ENCODE measurements around the gene ATG10.
"Not testable (repeated sequence)": the region's sequence is repeated elsewhere in the genome, so short reads cannot be mapped to it uniquely, and the experiment has no call there.

Gene ATG10

DNA sequence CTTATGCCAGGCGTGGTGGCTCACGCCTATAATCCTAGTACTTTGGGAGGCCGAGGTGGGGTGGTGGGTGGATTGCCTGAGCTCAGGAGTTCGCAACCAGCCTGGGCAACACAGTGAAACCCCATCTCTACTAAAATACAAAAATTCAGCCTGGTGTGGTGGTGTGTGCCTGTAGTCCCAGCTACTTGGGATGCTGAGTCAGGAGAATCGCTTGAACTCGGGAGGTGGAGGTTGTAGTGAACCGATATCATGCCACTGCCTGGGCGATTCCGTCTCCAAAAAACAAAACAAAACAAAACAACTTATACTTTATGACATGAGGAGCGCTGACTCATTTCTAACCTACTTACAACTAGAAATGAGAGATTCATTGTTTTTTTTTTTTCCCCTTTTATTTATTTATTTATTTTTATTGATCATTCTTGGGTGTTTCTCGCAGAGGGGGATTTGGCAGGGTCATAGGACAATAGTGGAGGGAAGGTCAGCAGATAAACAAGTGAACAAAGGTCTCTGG is 10.4 kb downstream of the ATG10 start:
- not testable (repeated sequence) for DNase-seq (ENCODE audit: low read depth, low spot score)

DNA sequence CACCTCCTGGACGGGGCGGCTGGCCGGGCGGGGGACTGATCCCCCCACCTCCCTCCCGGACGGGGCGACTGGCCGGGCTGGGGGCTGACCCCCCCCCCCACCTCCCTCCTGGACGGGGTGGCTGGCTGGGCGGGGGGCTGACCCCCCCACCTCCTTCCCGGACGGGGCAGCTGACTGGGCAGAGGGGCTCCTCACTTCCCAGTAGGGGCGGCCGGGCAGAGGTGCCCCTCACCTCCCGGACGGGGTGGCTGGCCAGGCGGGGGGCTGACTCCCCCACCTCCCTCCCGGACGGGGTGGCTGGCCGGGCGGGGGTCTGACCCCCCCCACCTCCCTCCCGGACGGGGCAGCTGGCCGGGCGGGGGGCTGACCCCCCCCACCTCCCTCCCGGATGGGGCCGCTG is 11.3 kb downstream of the ATG10 start:
- not testable (repeated sequence) for DNase-seq (ENCODE audit: low read depth, low spot score)

DNA sequence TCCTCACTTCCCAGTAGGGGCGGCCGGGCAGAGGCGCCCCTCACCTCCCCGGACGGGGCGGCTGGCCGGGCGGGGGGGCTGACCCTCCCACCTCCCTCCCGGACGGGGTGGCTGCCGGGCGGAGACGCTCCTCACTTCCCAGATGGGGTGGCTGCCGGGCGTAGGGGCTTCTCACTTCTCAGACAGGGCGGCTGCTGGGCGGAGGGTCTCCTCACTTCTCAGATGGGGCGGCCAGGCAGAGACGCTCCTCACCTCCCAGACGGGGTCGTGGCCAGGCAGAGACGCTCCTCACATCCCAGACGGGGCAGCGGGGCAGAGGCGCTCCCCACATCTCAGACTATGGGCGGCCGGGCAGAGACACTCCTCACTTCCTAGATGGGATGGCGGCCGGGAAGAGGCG is 11.7 kb downstream of the ATG10 start:
- DNase-seq (ENCODE audit: low read depth, low spot score) = not testable (repeated sequence)

DNA sequence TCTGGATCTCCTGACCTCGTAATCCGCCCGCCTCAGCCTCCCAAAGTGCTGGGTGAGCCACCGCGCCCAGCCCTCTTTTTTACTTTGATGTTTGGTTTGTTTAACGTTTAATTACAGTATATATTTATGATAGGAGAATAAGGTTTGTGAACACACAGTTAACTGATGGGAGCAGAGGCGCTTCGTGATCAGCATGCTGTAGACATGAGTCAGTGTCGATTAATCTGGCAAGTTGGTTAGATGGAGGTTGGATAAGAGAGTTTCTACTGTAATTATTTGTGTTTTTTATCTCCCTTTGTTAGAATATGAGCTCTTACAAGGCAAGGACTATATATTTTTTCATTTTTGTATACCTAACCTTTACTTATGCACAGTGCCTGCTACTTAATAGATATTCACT is 14.3 kb downstream of the ATG10 start:
- no peak for DNase-seq (ENCODE audit: low read depth, low spot score)

DNA sequence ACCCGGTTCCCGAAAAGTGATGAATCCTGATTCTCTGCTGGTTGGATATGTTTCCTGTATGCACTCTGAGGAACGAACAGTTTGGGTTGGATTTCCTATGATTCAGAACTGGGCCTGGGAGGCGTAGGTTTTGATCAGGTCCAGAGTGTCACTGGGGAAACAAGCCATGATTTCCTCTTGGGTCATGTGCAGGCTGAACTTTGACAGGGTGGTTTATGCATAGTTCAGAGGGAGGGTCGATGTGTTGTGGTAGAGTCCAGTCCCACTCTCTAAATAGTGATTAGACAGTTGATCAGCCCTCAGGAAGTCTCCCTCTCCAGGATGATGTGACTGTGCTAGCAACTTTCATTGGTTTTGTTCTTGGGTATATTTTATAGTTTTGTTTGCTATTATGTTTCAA is 17.4 kb downstream of the ATG10 start:
- no peak for DNase-seq (ENCODE audit: low read depth, low spot score)

DNA sequence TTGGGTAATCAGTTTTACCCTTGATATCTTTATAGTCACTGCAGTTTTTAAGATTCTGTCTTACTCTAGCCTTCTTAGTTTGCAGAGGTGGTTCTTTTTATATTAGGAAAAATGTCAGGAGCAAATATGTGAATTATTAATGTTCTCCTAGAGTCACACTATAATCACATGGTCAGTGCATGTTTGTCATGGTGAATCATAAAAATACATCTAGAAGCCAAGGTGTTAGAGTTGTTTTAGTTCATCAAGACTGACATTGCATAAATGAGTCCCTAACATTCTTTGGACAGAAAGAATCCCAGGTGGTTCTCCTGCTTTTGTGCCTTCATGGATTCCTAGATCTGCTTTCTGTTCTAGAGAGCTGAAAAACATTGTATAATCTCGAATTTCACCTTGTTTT is 22.9 kb downstream of the ATG10 start:
- DNase-seq (ENCODE audit: low read depth, low spot score) = no peak

DNA sequence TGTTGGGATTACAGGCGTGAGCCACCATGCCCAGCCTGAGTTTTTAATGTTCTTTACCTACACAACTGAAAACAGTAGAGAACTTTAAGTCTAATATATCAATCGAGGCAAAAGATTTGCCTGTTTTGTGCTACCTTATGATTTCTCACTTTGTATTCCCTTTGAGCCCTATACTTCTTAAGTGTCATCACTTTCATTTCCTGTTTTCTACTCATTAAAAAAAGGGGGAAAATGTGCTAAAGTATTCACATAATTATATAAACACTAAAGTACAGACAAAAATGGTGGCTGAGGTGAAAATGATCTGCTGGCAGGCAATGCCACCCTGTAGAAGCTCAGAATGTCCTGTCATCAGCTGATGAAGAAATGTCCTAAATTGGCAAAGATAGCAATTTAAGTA is 23.6 kb downstream of the ATG10 start:
- no peak for DNase-seq (ENCODE audit: low read depth, low spot score)

DNA sequence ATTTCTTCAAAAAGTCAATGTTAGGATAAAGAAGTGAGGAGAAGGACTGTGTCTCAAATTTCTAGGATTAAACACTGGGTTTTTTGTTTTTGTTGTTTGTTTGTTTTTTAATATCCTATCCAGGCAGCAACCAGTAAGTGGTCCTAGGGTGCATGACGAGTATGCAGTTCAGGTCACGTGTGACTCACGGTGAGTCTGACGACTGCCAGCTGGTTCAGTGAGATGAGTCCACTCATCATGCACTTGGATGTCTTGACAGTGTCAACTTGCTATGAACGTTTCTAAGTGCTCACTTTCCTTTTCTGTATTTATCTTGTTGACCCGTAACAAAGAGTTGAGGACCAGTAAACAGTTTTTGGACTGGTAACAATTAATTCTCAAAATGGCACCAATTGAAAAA is 32.7 kb downstream of the ATG10 start:
- no peak for DNase-seq (ENCODE audit: low read depth, low spot score)

DNA sequence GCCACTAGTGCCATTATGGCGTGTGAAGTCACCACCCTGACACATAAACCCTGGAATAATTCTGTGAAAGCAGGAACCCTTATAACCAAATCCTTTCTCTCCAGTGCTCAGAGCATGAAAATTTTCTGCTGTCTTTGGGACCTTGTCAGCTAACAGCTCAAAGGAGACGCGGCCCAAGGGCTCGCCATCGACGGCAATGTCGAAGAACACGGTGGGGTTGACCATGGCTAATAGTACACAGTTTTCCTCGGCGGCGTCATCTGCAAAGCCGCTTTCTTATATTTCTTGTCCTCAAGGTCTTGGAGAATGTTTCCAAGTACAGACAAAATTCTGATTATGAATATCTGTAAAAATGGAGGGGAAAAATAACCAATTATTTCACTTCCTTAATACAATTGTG is 38.0 kb downstream of the ATG10 start:
- not testable (repeated sequence) for DNase-seq (ENCODE audit: low read depth, low spot score)

DNA sequence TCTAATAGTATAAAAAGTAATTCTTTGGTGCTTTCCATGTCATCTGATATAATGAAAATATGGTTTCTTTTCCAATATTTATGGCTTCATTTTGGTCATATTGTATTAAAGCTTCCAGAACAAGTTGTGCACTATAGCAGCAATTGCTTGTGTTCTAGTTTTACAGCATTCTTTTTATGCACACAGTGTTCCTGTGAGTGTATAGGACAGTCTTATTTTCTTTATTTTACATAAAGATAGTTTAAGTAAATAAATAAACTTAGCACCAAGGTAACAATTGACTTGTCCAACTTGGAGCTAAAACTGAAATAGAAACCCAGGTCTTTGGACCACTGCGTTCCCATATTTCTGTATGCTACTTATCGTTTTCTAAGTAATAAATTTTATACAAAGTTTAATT is 38.9 kb downstream of the ATG10 start:
- DNase-seq (ENCODE audit: low read depth, low spot score) = no peak

DNA sequence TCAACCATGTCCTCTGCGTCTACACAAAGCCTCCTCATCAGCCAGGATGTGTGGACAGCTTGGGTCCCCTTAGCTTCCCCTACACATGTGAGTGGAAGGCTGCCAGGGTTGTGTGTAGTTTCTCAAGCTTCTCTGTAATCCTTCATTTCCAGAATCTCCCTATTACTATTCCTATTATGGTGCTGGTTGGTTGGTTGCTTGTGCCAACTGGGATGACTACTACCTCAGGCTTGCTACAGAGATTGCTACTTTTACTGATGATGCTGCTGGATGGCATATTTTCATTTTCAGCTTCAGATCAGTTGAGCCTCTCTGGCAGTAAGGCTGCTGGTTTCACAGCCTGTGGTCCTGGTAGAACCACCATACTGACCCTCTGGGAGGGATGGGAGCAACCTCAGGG is 39.9 kb downstream of the ATG10 start:
- DNase-seq (ENCODE audit: low read depth, low spot score) = no peak

DNA sequence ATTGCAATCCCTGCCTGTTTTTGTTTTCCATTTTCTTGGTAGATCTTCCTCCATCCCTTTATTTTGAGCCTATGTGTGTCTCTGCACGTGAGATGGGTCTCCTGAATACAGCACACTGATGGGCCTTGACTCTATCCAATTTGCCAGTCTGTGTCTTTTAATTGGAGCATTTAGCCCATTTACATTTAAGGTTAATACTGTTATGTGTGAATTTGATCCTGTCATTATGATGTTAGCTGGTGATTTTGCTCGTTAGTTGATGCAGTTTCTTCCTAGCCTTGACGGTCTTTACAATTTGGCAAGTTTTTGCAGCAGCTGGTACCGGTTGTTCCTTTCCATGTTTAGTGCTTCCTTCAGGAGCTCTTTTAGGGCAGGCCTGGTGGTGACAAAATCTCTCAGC is 42.8 kb downstream of the ATG10 start:
- not testable (repeated sequence) for DNase-seq (ENCODE audit: low read depth, low spot score)

DNA sequence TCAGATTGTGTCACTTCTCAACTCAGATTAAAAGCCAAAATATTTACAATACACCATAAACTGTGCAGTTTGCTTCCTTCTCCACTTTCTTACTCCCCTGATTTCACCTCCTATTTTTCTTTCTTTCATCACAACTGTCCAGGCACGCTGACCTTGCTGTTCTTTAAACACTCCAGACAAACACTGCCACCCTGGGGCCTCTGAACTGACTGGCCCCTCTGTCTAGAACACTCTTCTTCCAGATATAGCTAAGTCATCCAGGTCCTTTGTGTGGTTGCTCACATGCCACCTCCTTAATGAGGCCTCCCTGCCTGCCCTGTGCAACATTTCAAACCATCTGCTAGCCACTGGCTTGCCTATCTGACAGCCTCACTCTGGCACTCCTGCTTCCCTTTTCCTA is 46.6 kb downstream of the ATG10 start:
- DNase-seq (ENCODE audit: low read depth, low spot score) = no peak

DNA sequence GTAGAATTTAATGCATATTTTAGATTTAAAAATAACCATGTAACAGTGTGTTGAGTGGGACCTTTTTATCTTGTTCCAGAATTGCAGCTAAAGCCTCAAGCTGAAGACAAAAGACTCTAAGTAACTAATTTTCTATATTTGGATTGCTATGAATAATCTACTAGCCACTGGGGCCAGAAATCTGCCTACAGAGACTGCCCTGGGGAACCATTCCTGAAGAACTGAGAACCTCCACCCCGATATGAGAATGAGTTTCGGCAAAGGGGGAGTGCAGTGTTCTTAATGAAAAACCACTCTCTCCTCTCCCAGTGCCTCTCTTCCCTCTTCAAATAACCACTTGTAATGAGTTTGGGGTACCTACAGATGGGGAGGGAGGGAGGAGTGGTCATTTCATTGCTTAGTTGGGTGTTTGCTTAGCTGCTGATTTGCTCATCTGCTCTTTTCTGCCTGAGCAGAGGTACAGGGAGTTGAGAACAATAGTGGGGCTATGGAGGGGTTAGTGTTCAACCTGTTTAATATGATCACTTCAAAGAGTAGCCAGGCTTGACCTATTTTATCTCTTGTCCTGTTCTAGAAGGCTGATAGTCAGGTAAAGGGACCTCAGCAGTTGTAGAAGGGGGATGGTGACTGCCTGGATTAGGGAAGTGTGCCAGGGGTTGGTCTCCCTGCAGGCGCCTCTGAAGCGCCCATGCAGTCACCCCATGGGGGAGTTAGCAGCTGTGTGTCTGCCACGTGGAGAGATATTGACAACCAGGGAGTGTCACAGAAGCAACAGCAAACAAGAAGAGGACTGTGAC is 47.7 kb downstream of the ATG10 start:
- no peak for DNase-seq (ENCODE audit: low read depth, low spot score)

DNA sequence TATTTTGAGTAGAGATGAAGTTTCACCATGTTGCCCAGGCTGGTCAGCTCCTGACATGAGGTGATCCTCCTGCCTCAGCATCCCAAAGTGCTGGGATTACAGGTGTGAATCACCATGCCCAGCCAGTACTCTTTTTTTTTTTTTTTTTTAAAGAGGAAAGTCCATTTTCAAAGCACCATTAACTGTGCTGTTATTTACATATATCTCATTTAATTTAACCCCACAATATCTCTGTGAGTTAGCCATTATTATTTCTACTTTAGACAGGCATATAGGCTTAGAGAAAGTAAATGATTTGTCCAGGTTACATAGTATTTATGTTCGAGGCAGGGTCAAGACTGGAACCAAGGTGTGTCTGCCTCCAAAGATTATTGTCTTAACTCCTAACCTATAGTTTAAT is 50.7 kb downstream of the ATG10 start:
- no peak for DNase-seq (ENCODE audit: low read depth, low spot score)

DNA sequence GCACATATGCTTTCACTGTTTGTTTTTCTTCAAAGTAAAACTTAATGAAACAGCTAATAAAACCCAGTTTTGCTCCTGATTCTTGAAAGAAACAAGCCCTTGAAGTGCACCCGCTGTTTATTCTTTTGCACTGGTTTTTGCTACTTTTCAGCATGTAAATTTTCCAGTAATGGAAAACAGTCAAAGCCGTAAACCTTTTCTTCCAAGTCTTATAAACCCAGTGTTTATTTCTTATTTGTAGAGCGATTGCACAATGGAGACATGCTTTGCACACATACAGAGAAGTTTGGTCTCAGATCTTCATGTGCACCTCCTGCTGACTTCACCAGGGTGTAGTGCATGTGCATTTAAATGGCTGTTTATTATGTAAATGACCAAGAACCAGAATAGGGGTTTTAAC is 51.8 kb downstream of the ATG10 start:
- DNase-seq (ENCODE audit: low read depth, low spot score) = no peak

DNA sequence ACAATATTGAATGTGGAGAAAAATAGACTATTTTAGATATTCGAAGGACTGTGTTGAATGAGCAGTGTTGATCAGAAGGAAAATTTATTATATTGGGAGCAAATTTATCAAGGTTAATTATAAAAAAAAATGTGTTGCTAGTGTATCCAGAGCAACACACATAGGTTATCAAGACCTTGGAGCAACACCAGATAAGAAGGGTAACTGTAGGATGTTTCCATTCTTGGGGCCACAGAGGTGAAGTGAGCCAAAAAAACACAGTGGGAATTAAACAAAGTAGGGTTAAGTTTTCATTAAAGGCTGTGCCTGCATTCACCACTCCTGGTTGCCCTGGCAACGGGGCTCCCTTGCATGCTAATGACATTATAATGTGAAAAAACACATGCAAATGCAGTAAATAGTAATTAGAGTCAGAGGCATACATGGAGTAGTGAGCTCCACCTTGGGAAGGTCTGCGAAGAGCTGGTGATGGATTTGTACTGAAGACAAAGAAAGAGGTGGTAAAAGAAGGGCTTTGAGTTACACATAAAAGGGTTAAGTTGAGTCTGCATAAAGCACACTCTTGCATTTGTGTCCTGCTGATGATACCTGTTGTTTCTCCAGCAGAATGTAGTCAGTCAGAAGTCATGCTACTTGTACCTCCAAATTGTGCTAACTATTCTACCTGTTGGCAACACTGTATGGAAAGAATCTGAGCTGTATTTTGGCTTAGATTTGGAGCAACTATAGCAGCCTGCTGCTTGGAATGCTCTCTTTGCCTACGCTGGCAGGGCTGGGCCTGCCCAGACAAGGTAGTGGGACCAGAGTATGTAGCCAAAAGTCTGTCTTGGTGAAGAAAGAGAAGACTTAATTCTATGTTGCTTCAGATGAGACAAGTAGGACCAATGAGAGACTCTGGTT is 59.6 kb downstream of the ATG10 start:
- DNase-seq (ENCODE audit: low read depth, low spot score) = no peak

DNA sequence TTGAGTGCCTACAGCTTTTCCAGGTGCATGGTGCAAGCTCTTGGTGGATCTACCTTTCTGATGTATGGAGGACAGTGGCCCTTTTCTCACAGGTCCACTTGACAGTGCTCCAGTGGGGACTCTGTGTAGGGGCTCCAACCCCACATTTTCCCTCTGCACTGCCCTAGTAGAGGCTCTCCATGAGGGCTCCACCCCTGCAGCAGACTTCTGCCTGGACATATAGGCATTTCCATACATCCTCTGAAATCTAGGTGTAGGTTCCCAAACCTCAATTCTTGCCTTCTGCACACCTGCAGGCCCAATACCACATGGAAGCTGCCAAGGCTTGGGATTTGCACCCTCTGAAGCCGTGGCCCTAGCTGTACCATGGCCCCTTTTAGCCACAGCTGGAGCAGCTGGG is 71.1 kb downstream of the ATG10 start:
- DNase-seq (ENCODE audit: low read depth, low spot score) = not testable (repeated sequence)

DNA sequence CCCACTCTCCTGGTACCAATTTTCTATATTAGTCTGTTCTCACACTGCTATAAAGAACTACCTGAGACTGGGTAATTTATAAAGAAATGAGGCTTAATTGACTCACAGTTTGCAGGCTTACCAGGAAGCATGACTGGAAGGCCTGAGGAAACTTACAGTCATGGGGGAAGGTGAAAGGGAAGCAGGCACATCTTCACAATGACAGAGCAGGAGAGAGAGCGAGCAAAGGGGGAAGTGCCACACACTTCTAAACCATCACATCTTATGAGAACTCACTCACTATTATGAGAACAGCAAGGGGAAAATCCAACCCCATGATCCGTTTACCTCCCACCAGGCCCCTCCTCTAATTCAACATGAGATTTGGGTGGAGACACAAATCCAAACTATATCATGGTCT is 72.2 kb downstream of the ATG10 start:
- DNase-seq (ENCODE audit: low read depth, low spot score) = no peak

DNA sequence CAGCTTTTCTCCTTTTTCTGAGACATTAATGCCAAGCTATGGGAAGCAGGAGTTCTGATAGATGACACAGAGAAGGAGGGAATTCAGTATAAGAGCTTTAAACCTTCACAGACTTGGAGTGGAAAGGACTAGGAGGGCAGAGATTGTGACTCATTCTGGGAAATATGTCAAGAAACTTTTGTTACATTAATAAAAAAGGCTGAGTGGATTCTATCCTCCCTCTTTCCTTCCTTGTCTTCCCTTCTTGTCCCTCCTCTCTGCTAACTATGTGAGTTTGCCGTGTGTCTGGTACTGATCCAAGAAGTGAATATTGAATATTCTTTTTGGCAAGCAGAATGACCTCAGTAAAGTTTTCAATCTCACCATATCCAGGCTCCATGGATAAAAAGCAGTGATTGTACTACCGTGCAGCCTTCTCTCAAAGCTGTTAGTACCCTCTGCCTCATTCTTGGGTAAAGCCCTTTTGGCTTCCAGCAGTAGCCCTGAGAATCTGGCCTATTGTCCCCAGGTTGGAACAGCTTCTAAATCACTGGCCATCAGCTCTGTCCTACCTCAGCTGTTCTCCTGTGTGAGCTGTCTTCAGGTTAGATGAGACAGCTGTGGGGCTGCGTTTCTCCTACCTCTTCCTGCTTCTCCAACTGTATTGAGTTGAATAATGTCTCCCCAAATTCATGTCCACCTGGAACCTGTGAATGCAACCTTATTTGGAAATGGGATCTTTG is 73.9 kb downstream of the ATG10 start:
- DNase-seq (ENCODE audit: low read depth, low spot score) = no peak

DNA sequence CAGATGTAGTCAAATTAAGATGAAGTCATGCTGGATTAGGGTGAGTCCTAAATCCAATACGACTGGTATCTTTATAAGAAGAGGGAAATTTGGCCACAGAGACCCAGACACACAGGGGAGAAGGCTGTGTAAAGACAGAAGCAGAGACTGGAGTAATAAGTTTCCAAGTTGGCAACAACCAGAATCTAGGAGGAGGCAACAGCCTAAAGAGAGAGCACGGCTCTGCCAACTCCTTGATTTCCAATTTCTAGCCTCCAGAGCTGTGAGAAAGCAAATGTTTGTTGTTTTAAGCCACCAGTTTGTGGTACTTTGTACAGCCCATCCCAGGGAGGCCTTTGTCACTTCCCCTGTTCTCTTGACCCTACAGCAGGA is 74.4 kb downstream of the ATG10 start:
- no peak for DNase-seq (ENCODE audit: low read depth, low spot score)

DNA sequence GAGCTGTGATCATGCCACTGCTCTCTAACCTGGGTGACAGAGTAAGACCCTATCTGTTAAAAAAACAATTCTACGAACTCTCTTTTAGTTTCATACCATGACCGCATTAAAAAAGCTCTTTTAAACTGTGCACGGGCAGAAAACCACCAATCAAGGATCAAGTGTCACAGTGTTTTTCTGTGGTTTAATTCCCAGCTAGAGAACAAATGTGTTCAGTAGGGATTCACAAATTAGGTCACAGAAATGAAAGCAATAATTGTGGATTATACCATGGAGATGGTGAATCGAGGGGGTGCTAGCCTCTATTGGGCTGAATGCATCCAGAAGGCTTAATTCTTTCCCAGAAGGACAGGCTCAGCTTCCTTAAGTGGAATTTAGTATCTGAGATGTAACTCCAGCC is 79.1 kb downstream of the ATG10 start:
- DNase-seq (ENCODE audit: low read depth, low spot score) = no peak
